NT2/D1 (cell line): ENCODE data around the gene CLEC4D.
A peak's percentile ranks its signal among the peaks of the same experiment; 100 is the strongest.

ENCODE experiments used
- DNase-seq: peaks from one replicate; pipeline ENCODE4 v3.0.0-alpha.2; 2011; ENCODE audit warnings: low read depth, low spot score
- H3K27me3 ChIP-seq: 2 replicates; pipeline ENCODE4 v1.6.0; 2011; ENCODE audit warnings: mild to moderate bottlenecking; ENCODE audit not compliant: insufficient read length, insufficient read depth
- H3K36me3 ChIP-seq: 2 replicates; pipeline ENCODE4 v1.6.1; 2011; ENCODE audit warnings: mild to moderate bottlenecking, low read length, mixed read lengths; ENCODE audit not compliant: insufficient read depth, insufficient read length
- H3K4me1 ChIP-seq: 2 replicates; pipeline ENCODE4 v1.5.1; 2011; ENCODE audit not compliant: insufficient read depth, insufficient read length
- H3K4me3 ChIP-seq: 2 replicates; pipeline ENCODE4 v1.5.1; 2011; ENCODE audit warnings: low read depth; ENCODE audit not compliant: insufficient read length
- H3K9ac ChIP-seq: 2 replicates; pipeline ENCODE4 v1.6.0; 2011; ENCODE audit warnings: low read depth; ENCODE audit not compliant: insufficient read length
- H3K9me3 ChIP-seq: 2 replicates; pipeline ENCODE4 v1.5.1; 2011; ENCODE audit warnings: mild to moderate bottlenecking, low read length; ENCODE audit not compliant: insufficient read depth
- SUZ12 ChIP-seq: IDR thresholded peaks from 2 replicates; pipeline ENCODE4 v1.6.1; 2011; ENCODE audit not compliant: insufficient read length, insufficient read depth; ENCODE audit errors: extremely low read depth
- YY1 ChIP-seq: IDR thresholded peaks from 2 replicates; pipeline ENCODE4 v1.6.1; 2011; ENCODE audit not compliant: insufficient read length, insufficient read depth
- ZNF274 ChIP-seq: IDR thresholded peaks from 2 replicates; pipeline ENCODE4 v1.6.1; 2011; ENCODE audit warnings: mild to moderate bottlenecking, low read depth, low read length

CLEC4D gene

GRCh38 chr12:8541562-8541961 is 28.3 kb downstream of the CLEC4D start:
- TF ChIP-seq ZNF274 (no peak), SUZ12 (no peak)
- no peaks in the 10 kb centered on the region for H3K27me3 ChIP-seq
- H3K4me3 ChIP-seq: no peak overlapping the region

GRCh38 chr12:8544295-8544694 is 31.0 kb downstream of the CLEC4D start:
- no peaks in the 10 kb centered on the region for H3K36me3 ChIP-seq
- H3K27me3 ChIP-seq: no peaks in the 10 kb centered on the region
- peak; percentile 97 for DNase-seq
- no peaks in the 10 kb centered on the region for H3K4me1 ChIP-seq
- no peak overlapping the region for H3K9ac ChIP-seq
- no peaks in the 10 kb centered on the region for H3K9me3 ChIP-seq
- no peak for TF ChIP-seq ZNF274
- no peak for TF ChIP-seq SUZ12
- no peak for TF ChIP-seq YY1
- no peak overlapping the region for H3K4me3 ChIP-seq

More at GRCh38 chr12:8541562-8541961, 28.3 kb downstream of the CLEC4D start:
- H3K36me3 ChIP-seq: no peaks in the 10 kb centered on the region
- peaks cover 12% of the 10 kb centered on the region; the same call in 1 of the 2 replicates for H3K9me3 ChIP-seq
- H3K4me1 ChIP-seq: no peaks in the 10 kb centered on the region
- DNase-seq: no peak
- no peak overlapping the region for H3K9ac ChIP-seq

- Histone ChIP-seq H3K9me3 (no peaks in the 10 kb centered on the region), H3K36me3 (no peaks in the 10 kb centered on the region), H3K27me3 (no peaks in the 10 kb centered on the region), H3K4me1 (no peaks in the 10 kb centered on the region), H3K9ac (no peak overlapping the region), H3K4me3 (no peak overlapping the region)
- TF ChIP-seq ZNF274 (no peak), YY1 (no peak), SUZ12 (no peak)
- no peak for DNase-seq
Observed at GRCh38 chr12:8546591-8546990, 33.3 kb downstream of the CLEC4D start.

GRCh38 chr12:8547645-8548044 is 34.3 kb downstream of the CLEC4D start:
- no peak for DNase-seq
- no peak overlapping the region for H3K9ac ChIP-seq
- TF ChIP-seq ZNF274 (no peak), YY1 (no peak), SUZ12 (no peak)

GRCh38 chr12:8548192-8548591 is 34.9 kb downstream of the CLEC4D start:
- no peaks in the 10 kb centered on the region for H3K27me3 ChIP-seq
- no peaks in the 10 kb centered on the region for H3K9me3 ChIP-seq
- H3K4me1 ChIP-seq: no peaks in the 10 kb centered on the region
- TF ChIP-seq YY1 (no peak), ZNF274 (no peak), SUZ12 (no peak)
- no peak for DNase-seq
- H3K9ac ChIP-seq: no peak overlapping the region
- H3K36me3 ChIP-seq: no peaks in the 10 kb centered on the region
- no peak overlapping the region for H3K4me3 ChIP-seq

More at GRCh38 chr12:8547645-8548044, 34.3 kb downstream of the CLEC4D start:
- Histone ChIP-seq H3K4me1 (no peaks in the 10 kb centered on the region), H3K36me3 (no peaks in the 10 kb centered on the region), H3K27me3 (no peaks in the 10 kb centered on the region), H3K9me3 (no peaks in the 10 kb centered on the region), H3K4me3 (no peak overlapping the region)

GRCh38 chr12:8549381-8549780 is 36.1 kb downstream of the CLEC4D start:
- TF ChIP-seq YY1 (no peak), SUZ12 (no peak), ZNF274 (no peak)
- H3K4me3 ChIP-seq: no peak overlapping the region
- H3K36me3 ChIP-seq: no peaks in the 10 kb centered on the region
- no peaks in the 10 kb centered on the region for H3K9me3 ChIP-seq
- H3K27me3 ChIP-seq: no peaks in the 10 kb centered on the region
- no peaks in the 10 kb centered on the region for H3K4me1 ChIP-seq
- no peak for DNase-seq
- H3K9ac ChIP-seq: no peak overlapping the region

GRCh38 chr12:8553088-8553627 is 39.9 kb downstream of the CLEC4D start:
- peaks cover 3% of the 10 kb centered on the region for H3K4me1 ChIP-seq
- no peak for DNase-seq

More at GRCh38 chr12:8553088-8553627, 39.9 kb downstream of the CLEC4D start:
- H3K36me3 ChIP-seq: no peaks in the 10 kb centered on the region
- H3K9me3 ChIP-seq: no peaks in the 10 kb centered on the region
- H3K4me3 ChIP-seq: no peak overlapping the region
- TF ChIP-seq ZNF274: no peak
- H3K9ac ChIP-seq: no peak overlapping the region
- H3K27me3 ChIP-seq: no peaks in the 10 kb centered on the region
